ENCODE results near the gene GRID1.
"Not testable (repeated sequence)": the region's sequence is repeated elsewhere in the genome, so short reads cannot be mapped to it uniquely, and the experiment has no call there.

The GRID1 gene

GRCh38 chr10:85950921-85951320 is 415.7 kb downstream of the GRID1 start:
- no peak for DNase-seq

- no peak for DNase-seq
Measured at GRCh38 chr10:85946713-85947326, 419.8 kb downstream of the GRID1 start.

- DNase-seq = no peak
Measured at GRCh38 chr10:85936161-85936560, 430.4 kb downstream of the GRID1 start.

- no peak for DNase-seq
Measured at GRCh38 chr10:85934586-85934985, 432.0 kb downstream of the GRID1 start.

- not testable (repeated sequence) for DNase-seq
Measured at GRCh38 chr10:85929993-85930392, 436.6 kb downstream of the GRID1 start.

GRCh38 chr10:85927952-85928665 is 438.5 kb downstream of the GRID1 start:
- no peak for DNase-seq

GRCh38 chr10:85926986-85927385 is 439.6 kb downstream of the GRID1 start:
- DNase-seq = no peak

GRCh38 chr10:85926136-85926535 is 440.5 kb downstream of the GRID1 start:
- no peak for DNase-seq

- no peak for DNase-seq
Measured at GRCh38 chr10:85925201-85925750, 441.3 kb downstream of the GRID1 start.

GRCh38 chr10:85924382-85925102 is 442.1 kb downstream of the GRID1 start:
- DNase-seq = no peak

GRCh38 chr10:85922356-85923129 is 444.1 kb downstream of the GRID1 start:
- no peak for DNase-seq

- DNase-seq = no peak
Measured at GRCh38 chr10:85921789-85922188, 444.8 kb downstream of the GRID1 start.

- no peak for DNase-seq
Measured at GRCh38 chr10:85920311-85920710, 446.3 kb downstream of the GRID1 start.

GRCh38 chr10:85919491-85920021 is 447.0 kb downstream of the GRID1 start:
- DNase-seq = no peak

- DNase-seq = no peak
Measured at GRCh38 chr10:85918371-85918770, 448.2 kb downstream of the GRID1 start.

GRCh38 chr10:85917601-85918000 is 449.0 kb downstream of the GRID1 start:
- no peak for DNase-seq

- peak; percentile 48 for DNase-seq
Measured at GRCh38 chr10:85916994-85917573, 449.5 kb downstream of the GRID1 start.

- DNase-seq = no peak
Measured at GRCh38 chr10:85916286-85916685, 450.3 kb downstream of the GRID1 start.

GRCh38 chr10:85915245-85915846 is 451.2 kb downstream of the GRID1 start:
- DNase-seq = no peak

GRCh38 chr10:85914720-85915119 is 451.9 kb downstream of the GRID1 start:
- DNase-seq = no peak

GRCh38 chr10:85908462-85908861 is 458.1 kb downstream of the GRID1 start:
- no peak for DNase-seq

GRCh38 chr10:85902051-85902450 is 464.5 kb downstream of the GRID1 start:
- no peak for DNase-seq
